ENCODE data around the gene GCN1.

GCN1 gene

DNA sequence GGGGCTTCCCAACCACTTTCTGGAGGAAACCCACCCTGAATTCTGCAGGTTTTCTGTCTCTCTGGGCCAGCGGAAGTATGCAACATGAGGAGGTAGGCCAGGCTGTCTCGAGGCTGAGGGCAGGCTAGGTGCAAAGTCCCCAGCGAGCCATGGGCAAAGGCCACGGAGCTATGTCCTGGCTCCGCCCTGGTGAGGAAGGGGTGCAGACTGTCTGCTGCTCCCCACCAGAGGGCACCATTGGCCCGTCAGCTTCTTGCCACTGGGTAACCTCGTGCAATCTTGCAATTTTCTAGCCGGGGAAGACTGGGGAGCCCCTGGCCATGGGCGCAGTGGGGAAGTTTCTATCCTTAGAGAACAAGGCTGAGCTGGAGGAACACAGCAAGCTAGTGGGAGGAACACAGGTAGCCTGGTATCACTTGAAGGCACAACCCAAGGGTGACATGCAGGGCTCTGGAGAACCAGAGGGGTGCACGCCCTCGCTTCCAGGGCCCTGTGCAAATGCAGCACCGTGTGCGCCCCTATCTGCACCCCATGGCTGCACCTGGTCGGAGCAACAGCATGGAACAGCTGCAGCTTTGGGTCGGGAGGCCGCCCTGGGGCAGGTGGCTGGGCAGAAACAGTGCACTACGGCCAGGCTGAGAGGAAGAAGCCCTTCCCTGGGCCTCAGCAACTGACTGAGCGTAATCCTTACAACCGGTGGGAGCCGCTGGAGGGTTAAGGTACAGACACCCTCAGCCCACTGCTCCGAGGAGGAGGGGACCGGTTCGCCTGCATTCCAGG, 34.0 kb upstream of the GCN1 start:
- DNase-seq (ENCODE audit: low read depth) = no peak

DNA sequence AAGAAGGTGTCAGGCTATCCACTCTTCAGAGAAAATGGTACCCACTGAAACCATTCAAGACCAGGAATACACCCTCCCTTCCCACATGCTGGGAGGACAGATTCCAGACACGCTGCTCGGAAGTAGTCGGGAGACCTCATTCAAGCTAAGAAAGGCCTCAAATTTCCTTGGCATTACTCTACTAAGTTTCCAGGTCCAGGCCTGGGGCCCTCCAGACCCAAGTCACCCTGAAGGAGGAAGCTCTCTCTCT, 33.5 kb upstream of the GCN1 start:
- DNase-seq (ENCODE audit: low read depth) = no peak

- no peak for DNase-seq (ENCODE audit: low read depth)
Measured at GRCh38 chr12:120227233-120228040, 32.9 kb upstream of the GCN1 start.

DNA sequence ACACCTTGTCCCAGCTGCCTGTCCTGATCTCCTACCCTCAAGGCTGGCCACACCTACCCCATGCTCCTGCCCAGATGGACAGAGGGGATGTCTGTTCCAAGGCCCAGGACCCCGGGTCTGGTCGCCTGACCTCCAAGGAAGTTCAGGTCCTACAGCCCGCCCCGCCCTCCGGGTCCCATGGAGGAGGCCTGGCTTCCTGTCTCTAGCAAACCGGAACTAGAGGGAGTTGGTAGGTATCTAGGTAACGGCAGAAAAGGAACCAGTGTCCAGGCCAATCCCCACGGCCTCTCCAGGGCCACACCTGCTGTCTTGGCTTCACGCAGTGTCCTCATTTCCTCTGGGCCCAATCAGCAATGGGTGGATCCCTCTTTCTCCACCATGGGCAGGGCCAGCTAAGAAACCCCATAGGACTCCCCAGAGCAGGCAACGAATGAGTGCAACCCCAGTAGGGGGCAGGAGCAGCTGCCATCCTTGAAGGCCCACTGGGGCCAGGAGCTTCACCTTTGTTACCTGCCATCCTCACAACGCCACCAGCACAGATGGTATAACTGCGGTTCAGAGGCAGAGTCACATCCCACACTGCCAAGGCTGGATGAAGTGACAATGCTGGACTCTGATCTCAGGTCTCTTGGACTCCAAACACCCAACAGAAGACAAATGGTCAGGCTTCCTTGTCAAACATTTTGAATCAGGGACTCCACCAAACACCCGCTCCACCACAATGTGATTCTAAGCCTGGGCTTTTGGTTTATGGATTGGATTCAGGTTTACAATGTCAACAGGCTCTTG, 31.5 kb upstream of the GCN1 start:
- DNase-seq (ENCODE audit: low read depth) = no peak

- no peak for DNase-seq (ENCODE audit: low read depth)
Measured at GRCh38 chr12:120225200-120225558, 30.7 kb upstream of the GCN1 start.

GRCh38 chr12:120224304-120225199, 30.0 kb upstream of the GCN1 start:
- no peak for DNase-seq (ENCODE audit: low read depth)

DNA sequence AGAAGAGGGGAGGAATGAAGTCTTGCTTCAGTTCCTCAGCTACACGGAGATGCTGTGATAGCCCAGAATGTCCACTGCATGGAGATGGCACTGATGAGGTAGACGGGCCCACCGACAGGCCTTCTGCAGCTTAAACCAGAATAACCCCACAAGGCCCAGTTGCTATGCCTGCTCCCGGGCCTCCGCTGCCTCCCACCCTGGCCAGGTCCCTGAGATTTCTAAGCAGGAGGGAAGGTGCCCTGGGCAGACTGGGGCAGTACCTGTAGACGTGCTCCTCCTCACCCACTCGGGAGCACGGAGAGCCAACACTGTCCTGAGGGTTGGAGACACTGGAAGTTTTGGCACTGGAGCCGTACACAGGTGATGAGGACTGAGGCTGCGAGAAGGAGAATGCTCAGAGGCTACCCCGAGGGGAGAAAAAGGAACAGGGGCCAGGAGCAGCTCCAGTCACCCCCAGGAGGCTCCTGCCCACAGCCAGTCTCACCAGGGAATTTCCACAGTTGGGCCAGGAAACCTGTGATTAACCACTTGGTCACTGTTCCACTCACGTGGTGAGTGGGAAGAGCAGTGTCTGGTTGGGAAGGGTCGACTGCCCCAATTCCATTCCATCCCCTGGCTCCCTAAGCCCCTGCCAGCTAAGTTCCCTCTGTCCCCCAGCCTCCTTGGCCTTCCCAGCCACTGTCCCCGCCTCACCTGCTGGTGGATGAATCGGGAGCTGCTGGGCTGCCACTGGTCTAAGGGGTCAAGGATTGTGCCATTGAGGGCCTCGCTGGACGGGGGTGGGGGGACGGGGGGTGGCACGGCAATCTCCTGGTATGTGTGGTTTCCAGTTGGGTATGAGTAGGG, 29.2 kb upstream of the GCN1 start:
- DNase-seq (ENCODE audit: low read depth) = no peak

GRCh38 chr12:120222288-120222832, 27.8 kb upstream of the GCN1 start:
- DNase-seq (ENCODE audit: low read depth) = no peak

DNA sequence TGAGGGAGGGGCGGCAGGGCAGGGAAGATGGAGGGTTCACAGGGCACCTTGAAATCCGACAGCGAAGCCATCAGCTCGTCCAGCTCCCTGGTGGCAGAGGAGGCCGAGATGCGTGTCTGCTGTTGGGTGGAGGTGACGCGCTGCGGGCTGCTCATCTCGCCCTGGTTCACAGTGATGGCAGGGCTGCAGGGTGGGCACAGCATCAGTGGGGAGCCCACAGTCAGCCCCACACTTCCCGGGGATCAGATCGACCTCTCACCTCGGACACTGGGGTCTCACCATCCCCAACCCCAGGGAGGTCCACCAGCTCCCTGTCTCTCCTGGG, 27.0 kb upstream of the GCN1 start:
- no peak for DNase-seq (ENCODE audit: low read depth)

GRCh38 chr12:120220838-120221575, 26.5 kb upstream of the GCN1 start:
- DNase-seq (ENCODE audit: low read depth) = no peak

- DNase-seq (ENCODE audit: low read depth) = no peak
Measured at GRCh38 chr12:120218680-120219606, 24.4 kb upstream of the GCN1 start.

DNA sequence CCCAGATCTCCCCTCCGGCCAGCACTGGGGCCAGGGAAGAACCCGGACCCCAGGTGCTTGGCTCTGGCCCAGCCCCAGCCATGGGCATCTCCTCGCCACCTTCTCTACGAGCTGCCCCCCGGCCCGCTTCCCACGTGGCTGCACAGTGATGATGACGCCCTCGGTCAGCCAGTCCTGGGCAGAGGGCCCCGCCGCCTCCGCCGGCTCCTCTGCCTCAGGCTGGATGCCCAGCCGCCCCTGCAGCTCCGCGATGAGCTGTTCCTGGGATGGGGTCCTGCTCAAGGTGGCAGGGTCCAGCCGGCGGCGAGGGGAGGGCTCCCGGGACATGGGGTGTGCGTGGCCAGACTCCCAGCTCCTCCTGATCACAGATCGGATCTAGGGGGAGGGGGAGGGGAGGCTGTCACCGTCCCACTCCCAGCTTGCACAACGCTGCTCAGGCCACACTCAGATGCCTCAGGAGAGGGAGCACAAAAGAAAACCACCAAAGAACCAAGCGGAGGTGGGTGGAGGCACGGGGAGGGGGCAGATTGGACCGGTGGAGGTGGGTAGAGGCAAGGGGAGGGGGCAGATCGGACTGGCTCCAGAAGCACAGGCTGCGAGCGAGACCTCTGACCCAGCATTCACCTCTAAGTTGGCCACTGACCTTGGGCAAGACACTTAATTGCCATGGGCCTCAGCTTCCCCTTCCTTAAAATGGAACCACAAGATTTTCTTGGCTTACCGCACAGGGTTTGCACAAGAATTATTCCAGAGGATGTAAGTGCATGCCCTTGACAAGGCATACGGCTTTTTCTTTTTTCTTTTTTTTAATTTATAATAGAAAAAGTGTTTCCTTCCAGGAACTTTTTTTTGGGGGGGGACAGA, 22.5 kb upstream of the GCN1 start:
- DNase-seq (ENCODE audit: low read depth) = no peak

GRCh38 chr12:120215766-120216735, 21.5 kb upstream of the GCN1 start:
- DNase-seq (ENCODE audit: low read depth) = no peak

DNA sequence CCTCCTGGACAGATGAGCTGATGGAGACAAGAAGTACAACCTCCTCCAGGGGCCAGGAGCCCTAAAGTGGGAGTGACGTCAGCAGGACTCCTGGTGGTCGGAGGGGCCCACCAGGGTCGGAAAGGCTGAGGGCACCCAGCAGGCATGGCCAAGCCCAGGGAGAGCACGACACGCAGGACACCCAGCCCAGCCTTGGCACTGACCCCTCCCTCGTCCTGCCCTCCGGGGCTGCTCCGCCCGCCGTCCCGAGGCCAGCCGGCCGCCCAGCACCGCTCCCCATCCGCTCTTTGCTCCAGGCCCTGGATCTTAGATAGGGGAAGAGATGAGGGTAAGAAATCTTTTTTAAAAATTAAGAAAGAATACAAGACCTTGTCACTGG, 20.8 kb upstream of the GCN1 start:
- no peak for DNase-seq (ENCODE audit: low read depth)

DNA sequence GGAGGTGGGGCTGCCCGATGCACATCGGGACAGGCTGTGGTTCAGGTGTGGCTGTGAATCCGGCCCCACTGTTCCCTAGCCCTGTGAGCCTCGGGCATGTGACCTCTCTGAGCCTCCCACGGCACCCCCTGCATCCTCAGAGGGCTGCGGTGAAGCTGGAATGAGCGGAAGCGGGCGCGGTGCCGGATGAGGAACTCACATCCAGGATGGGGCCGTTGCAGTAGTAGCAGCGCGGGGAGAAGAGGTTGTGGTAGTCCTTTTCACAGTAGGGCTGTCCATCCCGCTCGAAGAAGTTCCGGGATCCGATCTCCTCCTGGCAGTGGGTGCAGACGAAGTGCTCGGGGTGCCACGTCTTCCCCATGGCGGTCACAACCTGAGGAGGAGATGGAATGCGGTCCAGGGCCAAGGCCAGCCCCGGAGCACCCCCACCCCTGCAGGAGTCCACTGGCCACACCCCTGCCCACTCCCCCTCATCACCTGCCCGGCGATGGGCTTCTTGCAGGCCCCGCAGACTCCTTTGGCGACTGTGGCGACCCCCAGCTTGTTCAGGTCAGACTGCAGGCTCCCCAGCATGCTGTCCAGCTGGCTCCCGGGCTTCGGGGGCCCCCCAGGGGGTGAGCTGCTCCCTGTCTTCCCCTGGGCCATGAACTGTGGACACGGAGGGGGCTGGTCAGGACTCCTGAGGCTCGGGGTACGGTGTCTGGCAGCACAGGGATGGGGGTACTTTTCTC, 20.3 kb upstream of the GCN1 start:
- no peak for DNase-seq (ENCODE audit: low read depth)

DNA sequence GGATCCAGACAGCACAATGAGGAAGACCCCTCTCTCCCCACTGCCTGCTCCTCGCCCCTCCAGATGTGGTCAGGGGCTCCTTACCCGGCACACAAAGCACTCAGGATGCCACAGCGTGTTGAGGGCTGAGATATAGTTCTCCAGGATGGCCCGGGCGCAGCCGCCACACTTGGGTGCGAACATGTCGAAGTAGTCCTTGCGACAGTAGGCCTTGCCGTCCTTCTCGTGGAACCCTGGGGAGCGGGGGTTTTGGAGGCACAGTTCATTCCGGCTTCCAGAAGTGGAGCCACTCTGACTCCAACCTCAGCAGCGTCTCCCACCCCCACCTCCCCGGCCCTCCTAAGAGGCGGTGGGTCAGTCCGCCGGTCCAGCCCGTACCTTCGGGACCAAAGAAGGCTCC, 19.2 kb upstream of the GCN1 start:
- DNase-seq (ENCODE audit: low read depth) = no peak

Data from GM04504 (cell line).